H9 (cell line): Measurements from ENCODE around the gene MED10. TPM values are rescaled to one million over a fixed set of nuclear protein-coding genes. Genes with fewer than 3 reads are reported as not detected.

Source experiments
- DNase-seq: peaks from one replicate; pipeline ENCODE4 v3.0.0-alpha.2; 2017
- H2AFZ ChIP-seq: one replicate; pipeline ENCODE4 v1.6.1; 2013; ENCODE audit warnings: mild to moderate bottlenecking, low read length, control low read depth, moderate library complexity
- H2AK5ac ChIP-seq: 2 replicates; pipeline ENCODE4 v1.6.1; 2013; ENCODE audit warnings: low read length, control low read depth, mixed read lengths; ENCODE audit not compliant: insufficient read length
- H2BK120ac ChIP-seq: one replicate; pipeline ENCODE4 v1.6.1; 2013; ENCODE audit warnings: low read depth, mild to moderate bottlenecking, low read length, control low read depth, inconsistent platforms; ENCODE audit not compliant: poor library complexity, severe bottlenecking
- H2BK12ac ChIP-seq: 2 replicates; pipeline ENCODE4 v1.6.1; 2013; ENCODE audit warnings: low read length, control low read depth, mixed read lengths, low read depth; ENCODE audit not compliant: insufficient read length
- H2BK15ac ChIP-seq: 2 replicates; pipeline ENCODE4 v1.6.1; 2013; ENCODE audit warnings: low read depth, low read length, control low read depth
- H2BK20ac ChIP-seq: one replicate; pipeline ENCODE4 v1.6.1; 2013; ENCODE audit warnings: low read depth, mild to moderate bottlenecking, low read length, control low read depth, inconsistent platforms; ENCODE audit not compliant: poor library complexity, severe bottlenecking
- H2BK5ac ChIP-seq: 2 replicates; pipeline ENCODE4 v1.6.1; 2013; ENCODE audit warnings: low read length, control low read depth, mixed read lengths; ENCODE audit not compliant: insufficient read length
- H3K14ac ChIP-seq: 2 replicates; pipeline ENCODE4 v1.6.1; 2013; ENCODE audit warnings: low read length, control low read depth; ENCODE audit not compliant: insufficient read depth
- H3K18ac ChIP-seq: 2 replicates; pipeline ENCODE4 v1.6.1; 2013; ENCODE audit warnings: low read depth, mild to moderate bottlenecking, mixed read lengths, low read length, control low read depth; ENCODE audit not compliant: insufficient read length
- H3K23ac ChIP-seq: 2 replicates; pipeline ENCODE4 v1.6.1; 2013; ENCODE audit warnings: low read length, control low read depth, mixed read lengths, low read depth; ENCODE audit not compliant: insufficient read length
- H3K23me2 ChIP-seq: 2 replicates; pipeline ENCODE4 v1.6.1; 2013; ENCODE audit warnings: low read depth, mild to moderate bottlenecking, mixed read lengths, low read length, control low read depth; ENCODE audit not compliant: insufficient read length, poor library complexity, severe bottlenecking
- H3K27ac ChIP-seq: 2 replicates; pipeline ENCODE4 v1.5.1; 2013; ENCODE audit warnings: low read length, control low read depth, mixed read lengths, low read depth; ENCODE audit not compliant: insufficient read length
- H3K27me3 ChIP-seq: 2 replicates; pipeline ENCODE4 v1.6.1; 2013; ENCODE audit warnings: low read length, control low read depth, inconsistent platforms; ENCODE audit not compliant: insufficient read depth
- H3K4ac ChIP-seq: 2 replicates; pipeline ENCODE4 v1.6.1; 2013; ENCODE audit warnings: low read depth, mild to moderate bottlenecking, control low read depth, inconsistent platforms, low read length, moderate library complexity
- H3K4me1 ChIP-seq: 2 replicates; pipeline ENCODE4 v1.6.1; 2013; ENCODE audit warnings: low read length, control low read depth, inconsistent platforms; ENCODE audit not compliant: insufficient read depth
- H3K4me2 ChIP-seq: 2 replicates; pipeline ENCODE4 v1.6.1; 2013; ENCODE audit warnings: low read length, control low read depth, mixed read lengths; ENCODE audit not compliant: insufficient read length, insufficient read depth
- H3K56ac ChIP-seq: 2 replicates; pipeline ENCODE4 v1.6.1; 2013; ENCODE audit warnings: low read depth, mild to moderate bottlenecking, mixed read lengths, low read length, control low read depth; ENCODE audit not compliant: insufficient read length
- H3K79me1 ChIP-seq: 2 replicates; pipeline ENCODE4 v1.6.1; 2013; ENCODE audit warnings: low read depth, mild to moderate bottlenecking, moderate library complexity, low read length, control low read depth, inconsistent platforms; ENCODE audit not compliant: insufficient read depth, poor library complexity, severe bottlenecking
- H3K79me2 ChIP-seq: 2 replicates; pipeline ENCODE4 v1.6.1; 2013; ENCODE audit warnings: low read length, control low read depth, inconsistent platforms; ENCODE audit not compliant: insufficient read depth
- H3K9ac ChIP-seq: 2 replicates; pipeline ENCODE4 v1.6.1; 2013; ENCODE audit warnings: low read length, control low read depth, mixed read lengths; ENCODE audit not compliant: insufficient read length; ENCODE audit errors: extremely low read depth
- H3K9me3 ChIP-seq: one replicate; pipeline ENCODE4 v1.6.1; 2013; ENCODE audit warnings: low read depth, low read length, inconsistent platforms; ENCODE audit not compliant: control insufficient read depth
- H3T11ph ChIP-seq: one replicate; pipeline ENCODE4 v1.6.1; 2013; ENCODE audit warnings: mild to moderate bottlenecking, low read length, control low read depth, inconsistent platforms
- H4K20me1 ChIP-seq: one replicate; pipeline ENCODE4 v1.6.1; 2013; ENCODE audit not compliant: control insufficient read depth, insufficient read length, insufficient read depth
- H4K5ac ChIP-seq: 2 replicates; pipeline ENCODE4 v1.6.1; 2013; ENCODE audit warnings: low read depth, mild to moderate bottlenecking, mixed read lengths, low read length, control low read depth; ENCODE audit not compliant: insufficient read length
- H4K8ac ChIP-seq: replicated peaks from 2 replicates; pipeline ENCODE4 v1.6.1; 2013; ENCODE audit warnings: low read length, control low read depth, mixed read lengths, low read depth; ENCODE audit not compliant: insufficient read length
- H4K91ac ChIP-seq: 2 replicates; pipeline ENCODE4 v1.6.1; 2013; ENCODE audit warnings: low read depth, mild to moderate bottlenecking, moderate library complexity, mixed read lengths, low read length, control low read depth; ENCODE audit not compliant: insufficient read length
- H3K27ac Mint-ChIP-seq, 3 experiments: 2 replicates in 2 of 3; 3 replicates in 1 of 3; pipeline ENCODE4 v1.8.0; 2020 to 2021; ENCODE audit warnings: mixed read lengths in 3 of 3, mild to moderate bottlenecking in 1 of 3, moderate library complexity in 1 of 3
- H3K27me3 Mint-ChIP-seq: 2 replicates; pipeline ENCODE4 v1.8.0; 2021; ENCODE audit warnings: low read depth, mild to moderate bottlenecking, moderate library complexity, mixed read lengths
- H3K36me3 Mint-ChIP-seq, 3 experiments: 2 replicates in 2 of 3; 3 replicates in 1 of 3; pipeline ENCODE4 v1.8.0; 2020 to 2021; ENCODE audit warnings: low read depth in 3 of 3, mixed read lengths in 3 of 3; ENCODE audit not compliant: insufficient read depth in 1 of 3
- H3K4me1 Mint-ChIP-seq, 2 experiments: 2 replicates each; pipeline ENCODE4 v1.8.0; 2020; ENCODE audit warnings: mixed read lengths in 2 of 2
- H3K4me3 Mint-ChIP-seq, 2 experiments: 2 replicates in 1 of 2; 3 replicates in 1 of 2; pipeline ENCODE4 v1.8.0; 2020 to 2021; ENCODE audit warnings: mild to moderate bottlenecking in 2 of 2, mixed read lengths in 2 of 2, moderate library complexity in 1 of 2
- H3K9me3 Mint-ChIP-seq, 2 experiments: 2 replicates in 1 of 2; 3 replicates in 1 of 2; pipeline ENCODE4 v1.8.0; 2020; ENCODE audit warnings: mild to moderate bottlenecking in 2 of 2, mixed read lengths in 2 of 2, moderate library complexity in 1 of 2
- CTCF ChIP-seq: fragments of 200-600 bp; sonication (generic); conservative IDR thresholded peaks from 3 replicates; pipeline ENCODE4 v1.8.0; 2021; ENCODE audit warnings: antibody characterized with exemption, mild to moderate bottlenecking
- WGBS: extraction: QIAGEN DNeasy Blood & Tissue Kit; methylation state at CpG from one replicate; pipeline ENCODE4 v1.1.7; 2013; ENCODE audit warnings: missing lambda C conversion rate, low lambda C conversion rate, mixed read lengths; ENCODE audit not compliant: insufficient read length; ENCODE audit errors: extremely low coverage; 5-methylcytosine and 5-hydroxymethylcytosine counted together
- total RNA-seq: library from RNA; stranded (reverse); gene quantifications from 2 replicates; pipeline ENCODE4 v1.2.1, GENCODE V29; 2021

MED10 gene
- total RNA-seq, 1 experiment from 2014 or later = 35.3 TPM

- Histone ChIP-seq H3K27ac (no peak overlapping the region), H3K79me1 (no peaks in the 10 kb centered on the region), H3K79me2 (no peaks in the 10 kb centered on the region), H2BK15ac (no peak overlapping the region), H3K23me2 (no peaks in the 10 kb centered on the region), H2BK12ac (no peak overlapping the region), H3K9ac (no peak overlapping the region), H3T11ph (no peak overlapping the region), H2AK5ac (no peak overlapping the region), H2AFZ (no peak overlapping the region), H3K4ac (no peak overlapping the region), H3K4me2 (no peak overlapping the region), H3K18ac (no peak overlapping the region), H2BK120ac (no peak overlapping the region), H3K23ac (no peak overlapping the region), H4K20me1 (no peaks in the 10 kb centered on the region), H3K4me1 (no peaks in the 10 kb centered on the region), H3K27me3 (no peaks in the 10 kb centered on the region), H3K56ac (no peak overlapping the region), H3K9me3 (no peaks in the 10 kb centered on the region), H2BK5ac (no peak overlapping the region), H3K14ac (no peak overlapping the region), H2BK20ac (no peak overlapping the region), H4K5ac (no peak overlapping the region), H4K91ac (no peak overlapping the region), H4K8ac (no peak overlapping the region)
- no peak for DNase-seq
- Mint-ChIP-seq H3K4me3 (no peak overlapping the region), H3K9me3 (no peaks in the 10 kb centered on the region), H3K27me3 (peaks cover 20% of the 10 kb centered on the region), H3K4me1 (no peaks in the 10 kb centered on the region), H3K36me3 (no peaks in the 10 kb centered on the region), H3K27ac (no peak overlapping the region)
- no peak for TF ChIP-seq CTCF
- WGBS = no CpG with 5 or more reads among the region's 1 CpG
Observed at GRCh38 chr5:6340100-6340499, 38.2 kb downstream of the MED10 start.
